Choroid plexus epithelial cell (primary cell): ENCODE measurements around the gene CAPN11.

ENCODE experiments used
- DNase-seq: peaks from one replicate; pipeline ENCODE4 v3.0.0-alpha.2; 2010; ENCODE audit warnings: low read depth
- H3K4me3 ChIP-seq: 2 replicates; pipeline ENCODE4 v1.5.1; 2011; ENCODE audit warnings: low read depth, mild to moderate bottlenecking, control low read depth, low read length, moderate library complexity
- CTCF ChIP-seq: conservative IDR thresholded peaks from 2 replicates; pipeline ENCODE4 v1.5.1; 2011; ENCODE audit warnings: low read depth, mild to moderate bottlenecking, control low read depth, inconsistent platforms, low read length, moderate library complexity

The CAPN11 gene

GRCh38 chr6:44156494-44157151 is 2.0 kb upstream of the CAPN11 start:
- no peak for DNase-seq
- TF ChIP-seq CTCF, result no peak
- H3K4me3 ChIP-seq, result no peak overlapping the region

GRCh38 chr6:44157152-44157521 is 1.5 kb upstream of the CAPN11 start:
- no peak for DNase-seq
- H3K4me3 ChIP-seq, result no peak overlapping the region
- peak; percentile 3 for TF ChIP-seq CTCF

GRCh38 chr6:44161997-44162338 is 3.3 kb downstream of the CAPN11 start:
- DNase-seq, result peak; percentile 35
- TF ChIP-seq CTCF, result no peak
- no peak overlapping the region for H3K4me3 ChIP-seq

GRCh38 chr6:44162876-44163625 is 4.4 kb downstream of the CAPN11 start:
- TF ChIP-seq CTCF, result no peak
- DNase-seq, result no peak
- no peak overlapping the region for H3K4me3 ChIP-seq

- H3K4me3 ChIP-seq, result no peak overlapping the region
- no peak for TF ChIP-seq CTCF
- no peak for DNase-seq
Observed at GRCh38 chr6:44166116-44166515, 7.5 kb downstream of the CAPN11 start.

- no peak overlapping the region for H3K4me3 ChIP-seq
- DNase-seq, result no peak
- no peak for TF ChIP-seq CTCF
Observed at GRCh38 chr6:44166591-44167184, 8.1 kb downstream of the CAPN11 start.
